Measurements from ENCODE around the gene MARCHF2. TPM values are rescaled to one million over a fixed set of nuclear protein-coding genes. Genes with fewer than 3 reads are reported as not detected.
A peak's percentile ranks its signal among the peaks of the same experiment; 100 is the strongest.

MARCHF2 gene
- total and polyA plus RNA-seq, 9 of the 15 experiments (the other 6 are each of a cell fraction or from before 2014, with no cell fraction given), result 0.39 to 6.4 (median 2.2) TPM

DNA sequence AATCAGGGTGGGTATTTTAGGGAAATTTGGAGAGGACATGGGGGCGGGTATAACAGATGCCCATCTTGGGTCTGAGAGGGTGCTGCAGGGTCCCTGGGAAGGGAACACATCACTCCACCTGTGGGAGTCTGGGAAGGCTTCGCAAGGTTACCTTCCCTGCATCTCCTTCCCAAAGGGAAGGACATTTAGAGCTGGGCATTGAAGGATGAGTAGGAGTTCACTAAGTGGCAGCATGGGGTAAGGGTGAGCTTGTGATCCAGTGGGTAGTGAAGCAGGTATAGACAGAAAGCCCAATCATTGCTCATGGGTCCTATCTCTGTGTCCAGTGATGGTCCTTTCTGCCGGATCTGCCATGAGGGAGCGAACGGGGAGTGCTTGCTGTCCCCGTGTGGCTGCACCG is 13.2 kb downstream of the MARCHF2 start:
- in situ Hi-C loops (cut with MboI) (no loop called here), intact Hi-C loops (cut with micrococcal nuclease) (no loop called here)
- DNase-seq (ENCODE audit: extremely low read depth in 1 of 4, low spot score in 3 of 4) (no peak), ATAC-seq (no peak), FAIRE-seq (no peak)
- no peaks in the 10 kb centered on the region for H4K20me1 ChIP-seq (replicated peaks; ENCODE audit: control insufficient read depth, insufficient read depth, low read length)
- ChIA-PET POLR2A (interaction anchor here (1.0 to 2.2 kb wide), 2 partner anchors 8 to 12 kb away, joined by 3 to 9 read pairs; no protein-coding TSS in a partner anchor), CTCF (ENCODE audit: low intra/inter-chr PET ratio) (no interaction called here)
- no peak overlapping the region for H3K27ac ChIP-seq (ENCODE audit: extremely low read depth, low read depth, low read length)
- no peaks in the 10 kb centered on the region for H3K9me3 ChIP-seq (replicated peaks; ENCODE audit: control insufficient read depth, insufficient read depth, low read depth, low read length)
- H3K4me3 ChIP-seq, result no peak overlapping the region
- no peaks in the 10 kb centered on the region for H3K9me1 ChIP-seq (ENCODE audit: control insufficient read depth, insufficient read depth, low read length)
- no peaks in the 10 kb centered on the region; the same call in 2 of the 3 replicates for H3K36me3 ChIP-seq (ENCODE audit: control insufficient read depth, insufficient read depth, low read length)
- peaks cover 10 to 31% of the 10 kb centered on the region in 2 experiments for H3K4me1 ChIP-seq (replicated peaks in 1 of 2; ENCODE audit: control insufficient read depth in 2 of 2, insufficient read depth in 2 of 2, low read length in 2 of 2)
- H3K4me2 ChIP-seq (ENCODE audit: insufficient read depth, low read length), result no peak overlapping the region
- TF ChIP-seq PML (IDR thresholded peaks at IDR 0.05; ENCODE audit: low read length) (no peak), TBP (optimal IDR thresholded peaks at IDR 0.05; ENCODE audit: low read depth, low read length) (no peak), KAT8 (IDR thresholded peaks at IDR 0.05; ENCODE audit: low read depth) (no peak), ZEB2 (IDR thresholded peaks at IDR 0.05) (no peak), TEAD4 (IDR thresholded peaks at IDR 0.05; ENCODE audit: low read length) (no peak), TEAD4 (CRISPR knock-in tag; IDR thresholded peaks at IDR 0.05; ENCODE audit: borderline replicate concordance) (no peak)
- BruUV-seq (replicated peaks), result no TSS peak
- 66% methylated on average over 7 of the region's 7 CpGs for WGBS (ENCODE audit: insufficient coverage, low coverage, missing lambda C conversion rate)
- H3K79me2 ChIP-seq (ENCODE audit: control insufficient read depth, insufficient read depth, low read length), result no peaks in the 10 kb centered on the region
- no peaks in the 10 kb centered on the region for H3K27me3 ChIP-seq (ENCODE audit: control insufficient read depth in 2 of 2, insufficient read depth in 2 of 2, low read length in 2 of 2)
- no peak overlapping the region for H2AFZ ChIP-seq (ENCODE audit: low read depth, low read length)
- peak overlapping the region in 1 of 2 experiments; percentile 43; a peak in 1 of 4 replicates for H3K9ac ChIP-seq (ENCODE audit: insufficient read depth in 1 of 2, low read depth in 2 of 2, low read length in 2 of 2)

DNA sequence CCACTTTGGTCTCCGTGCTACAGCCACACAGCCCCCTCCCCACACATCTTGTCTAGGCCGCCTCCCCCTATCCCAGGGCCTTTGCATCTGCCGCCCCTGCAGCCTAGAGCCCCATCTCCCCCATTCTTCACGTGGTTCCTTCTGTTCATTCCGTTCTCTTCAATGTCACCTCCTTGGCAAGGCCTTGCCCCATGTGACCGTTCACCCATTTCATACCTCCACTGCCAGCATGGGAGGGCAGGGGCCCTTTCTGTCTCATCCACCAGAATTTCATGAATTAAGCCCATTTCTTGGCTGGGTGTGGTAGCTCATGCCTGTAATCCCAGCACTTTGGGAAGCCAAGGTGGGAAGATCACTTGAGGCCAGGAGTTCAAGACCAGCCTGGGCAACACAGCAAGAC is 15.9 kb downstream of the MARCHF2 start:
- no peaks in the 10 kb centered on the region for H3K27me3 ChIP-seq (ENCODE audit: control insufficient read depth in 2 of 2, insufficient read depth in 2 of 2, low read length in 2 of 2)
- H3K4me1 ChIP-seq (replicated peaks in 1 of 2; ENCODE audit: control insufficient read depth in 2 of 2, insufficient read depth in 2 of 2, low read length in 2 of 2), result peaks cover 2 to 12% of the 10 kb centered on the region in 2 experiments; a peak in 4 of 5 replicates
- H3K36me3 ChIP-seq (ENCODE audit: control insufficient read depth, insufficient read depth, low read length), result no peaks in the 10 kb centered on the region
- H3K27ac ChIP-seq (ENCODE audit: extremely low read depth, low read depth, low read length), result no peak overlapping the region
- no peak overlapping the region for H3K4me2 ChIP-seq (ENCODE audit: insufficient read depth, low read length)
- TF ChIP-seq ZNF121 (CRISPR knock-in tag; conservative IDR thresholded peaks at IDR 0.05) (peak; percentile 61), ZNF589 (CRISPR knock-in tag; IDR thresholded peaks at IDR 0.05; ENCODE audit: low read depth) (no peak)
- TF ChIP-seq, protein P1, sequence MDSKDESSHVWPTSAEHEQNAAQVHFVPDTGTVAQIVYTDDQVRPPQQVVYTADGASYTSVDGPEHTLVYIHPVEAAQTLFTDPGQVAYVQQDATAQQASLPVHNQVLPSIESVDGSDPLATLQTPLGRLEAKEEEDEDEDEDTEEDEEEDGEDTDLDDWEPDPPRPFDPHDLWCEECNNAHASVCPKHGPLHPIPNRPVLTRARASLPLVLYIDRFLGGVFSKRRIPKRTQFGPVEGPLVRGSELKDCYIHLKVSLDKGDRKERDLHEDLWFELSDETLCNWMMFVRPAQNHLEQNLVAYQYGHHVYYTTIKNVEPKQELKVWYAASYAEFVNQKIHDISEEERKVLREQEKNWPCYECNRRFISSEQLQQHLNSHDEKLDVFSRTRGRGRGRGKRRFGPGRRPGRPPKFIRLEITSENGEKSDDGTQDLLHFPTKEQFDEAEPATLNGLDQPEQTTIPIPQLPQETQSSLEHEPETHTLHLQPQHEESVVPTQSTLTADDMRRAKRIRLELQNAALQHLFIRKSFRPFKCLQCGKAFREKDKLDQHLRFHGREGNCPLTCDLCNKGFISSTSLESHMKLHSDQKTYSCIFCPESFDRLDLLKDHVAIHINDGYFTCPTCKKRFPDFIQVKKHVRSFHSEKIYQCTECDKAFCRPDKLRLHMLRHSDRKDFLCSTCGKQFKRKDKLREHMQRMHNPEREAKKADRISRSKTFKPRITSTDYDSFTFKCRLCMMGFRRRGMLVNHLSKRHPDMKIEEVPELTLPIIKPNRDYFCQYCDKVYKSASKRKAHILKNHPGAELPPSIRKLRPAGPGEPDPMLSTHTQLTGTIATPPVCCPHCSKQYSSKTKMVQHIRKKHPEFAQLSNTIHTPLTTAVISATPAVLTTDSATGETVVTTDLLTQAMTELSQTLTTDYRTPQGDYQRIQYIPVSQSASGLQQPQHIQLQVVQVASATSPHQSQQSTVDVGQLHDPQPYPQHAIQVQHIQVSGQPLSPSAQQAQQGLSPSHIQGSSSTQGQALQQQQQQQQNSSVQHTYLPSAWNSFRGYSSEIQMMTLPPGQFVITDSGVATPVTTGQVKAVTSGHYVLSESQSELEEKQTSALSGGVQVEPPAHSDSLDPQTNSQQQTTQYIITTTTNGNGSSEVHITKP (IDR thresholded peaks at IDR 0.05; ENCODE audit: partially characterized antibody), result peak; percentile 11
- FAIRE-seq (no peak), ATAC-seq (no peak), DNase-seq (ENCODE audit: extremely low read depth in 1 of 4, low spot score in 3 of 4) (no peak)
- no peaks in the 10 kb centered on the region for H3K9me1 ChIP-seq (ENCODE audit: control insufficient read depth, insufficient read depth, low read length)
- in situ Hi-C loops (cut with MboI) (no loop called here), intact Hi-C loops (cut with micrococcal nuclease) (no loop called here)
- no TSS peak for BruUV-seq (replicated peaks)
- H3K9me3 ChIP-seq (replicated peaks; ENCODE audit: control insufficient read depth, insufficient read depth, low read depth, low read length), result no peaks in the 10 kb centered on the region
- no peaks in the 10 kb centered on the region for H3K79me2 ChIP-seq (ENCODE audit: control insufficient read depth, insufficient read depth, low read length)
- CTCF ChIA-PET (ENCODE audit: low intra/inter-chr PET ratio), result no interaction called here
- WGBS (ENCODE audit: insufficient coverage, low coverage, missing lambda C conversion rate), result 48% methylated on average over 5 of the region's 6 CpGs
- H4K20me1 ChIP-seq (replicated peaks; ENCODE audit: control insufficient read depth, insufficient read depth, low read length), result no peaks in the 10 kb centered on the region
- no peak overlapping the region for H3K4me3 ChIP-seq
- H3K9ac ChIP-seq (ENCODE audit: insufficient read depth in 1 of 2, low read depth in 2 of 2, low read length in 2 of 2), result no peak overlapping the region
- POLR2A ChIA-PET, result interaction anchor here (1.8 kb wide), 1 partner anchor 15 kb away, joined by 7 read pairs; the partner anchor contains the start of gene HNRNPM
- H2AFZ ChIP-seq (ENCODE audit: low read depth, low read length), result no peak overlapping the region
